HG03457 (cell line): Measurements from ENCODE around the gene CGREF1.
A peak's percentile ranks its signal among the peaks of the same experiment; 100 is the strongest.
"Not testable (repeated sequence)": the region's sequence is repeated elsewhere in the genome, so short reads cannot be mapped to it uniquely, and the experiment has no call there.

Experiments
- ATAC-seq: cut with Tn5 transposase; IDR thresholded peaks from one replicate; pipeline ENCODE4 v1.9.1; 2021; ENCODE audit warnings: moderate number of reproducible peaks; ENCODE audit not compliant: unreplicated experiment

CGREF1 gene

DNA sequence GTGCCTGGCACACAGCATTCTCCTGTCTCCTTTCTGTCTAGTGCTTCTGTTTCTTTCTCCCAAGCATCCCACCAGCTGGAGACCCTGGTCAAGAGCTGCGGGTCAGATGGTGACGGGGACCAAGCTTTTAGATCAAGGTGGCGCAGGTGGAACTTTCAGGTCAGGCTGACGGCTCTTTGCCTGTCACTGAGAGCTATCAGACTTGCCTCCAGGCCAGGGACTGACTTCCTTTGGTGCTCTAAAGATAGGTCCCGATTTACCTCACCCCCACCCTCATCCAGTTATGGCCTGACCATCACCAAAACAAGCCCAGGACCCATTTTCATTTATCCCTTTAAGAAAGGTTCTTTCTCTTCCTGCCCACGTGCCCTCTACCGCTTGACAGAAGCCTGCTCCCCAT is 41.7 kb downstream of the CGREF1 start:
- ATAC-seq = no peak

DNA sequence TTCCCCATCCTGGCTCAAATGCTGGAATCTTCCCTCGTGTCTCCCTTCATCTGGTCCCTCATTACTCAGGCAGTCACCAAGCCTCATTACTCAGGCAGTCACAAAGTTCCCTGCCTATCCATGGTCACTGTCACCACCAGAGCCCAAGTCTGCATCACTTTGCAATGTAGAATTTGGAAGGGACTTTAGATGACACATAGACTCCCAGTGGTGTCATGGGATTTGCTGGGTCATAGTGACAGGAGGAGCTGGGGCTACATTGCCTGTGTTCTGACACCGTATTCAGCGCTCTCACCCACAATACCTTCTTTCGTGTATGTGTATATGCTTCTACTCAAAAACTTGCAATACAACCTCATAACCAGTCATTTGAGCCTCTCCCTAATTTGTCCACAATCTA is 42.6 kb downstream of the CGREF1 start:
- no peak for ATAC-seq

DNA sequence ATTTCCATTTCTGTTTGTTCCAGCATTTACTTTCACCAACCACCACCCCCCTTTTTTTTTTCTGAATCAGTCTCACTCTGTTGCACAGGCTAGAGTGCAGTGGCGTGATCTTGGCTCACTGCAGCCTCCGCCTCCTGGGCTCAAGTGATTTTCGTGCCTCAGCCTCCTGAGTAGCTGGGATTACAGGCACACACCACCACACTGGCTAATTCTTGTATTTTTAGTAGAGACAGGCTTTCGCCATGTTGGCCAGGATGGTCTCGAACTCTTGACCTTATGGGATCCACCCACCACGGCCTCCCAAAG is 43.4 kb downstream of the CGREF1 start:
- not testable (repeated sequence) for ATAC-seq

DNA sequence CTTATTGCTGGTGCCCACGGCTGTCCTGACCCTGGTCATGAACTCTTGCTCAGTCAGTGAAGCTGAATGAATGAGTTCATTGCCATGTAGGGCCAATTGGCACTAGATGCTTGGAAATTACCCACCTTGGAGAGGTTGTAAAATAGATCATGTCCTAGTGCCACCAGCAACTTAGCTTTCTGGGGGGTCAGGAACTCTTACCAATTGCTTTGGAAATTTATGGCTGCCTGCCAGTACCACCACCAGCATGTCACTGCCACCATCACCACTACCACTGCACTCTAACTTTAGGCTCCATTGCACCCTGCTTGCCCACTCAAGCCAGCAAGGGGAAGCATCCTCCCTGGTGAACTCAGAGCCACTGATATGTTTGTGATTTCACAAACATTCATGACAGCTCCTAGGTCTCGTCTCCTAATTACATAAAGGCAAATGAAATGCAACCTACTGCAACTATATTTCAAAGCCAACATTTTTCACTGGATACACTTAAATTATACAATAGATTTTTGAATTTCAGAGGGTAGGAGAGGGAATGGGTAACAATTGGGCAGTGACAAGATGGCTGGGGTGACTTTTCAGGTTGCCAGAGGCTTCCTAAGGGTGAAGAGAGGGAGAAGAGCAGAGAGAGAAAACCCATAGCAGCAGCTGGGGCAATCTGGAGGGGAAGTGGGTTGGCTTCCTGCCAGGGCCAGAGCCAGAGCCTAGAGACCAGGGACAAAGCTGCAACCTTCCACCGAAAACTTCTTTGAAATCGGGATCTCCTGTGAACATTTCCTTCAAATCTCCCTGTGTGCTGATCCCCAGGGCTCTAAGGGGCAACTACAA is 44.0 kb downstream of the CGREF1 start:
- ATAC-seq = no peak

DNA sequence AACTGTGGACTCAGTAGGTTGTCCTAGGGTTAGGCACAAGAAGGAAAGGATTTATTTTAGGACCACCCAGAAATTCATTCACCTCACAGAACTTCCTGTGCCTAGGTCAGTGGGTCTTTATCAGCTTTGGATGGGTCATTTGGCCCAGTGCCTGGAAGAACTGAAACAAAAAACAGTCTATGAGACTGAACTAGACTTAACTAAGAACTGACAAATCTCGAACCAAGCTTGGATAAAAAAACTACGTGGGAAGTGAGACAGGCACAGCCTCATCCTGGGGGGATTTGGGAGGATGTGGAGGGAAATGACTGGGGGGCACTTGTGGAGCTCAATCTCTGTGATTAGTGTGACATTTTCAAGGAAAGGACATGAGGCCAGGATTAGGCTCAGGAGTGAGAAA is 45.1 kb downstream of the CGREF1 start:
- ATAC-seq = no peak

DNA sequence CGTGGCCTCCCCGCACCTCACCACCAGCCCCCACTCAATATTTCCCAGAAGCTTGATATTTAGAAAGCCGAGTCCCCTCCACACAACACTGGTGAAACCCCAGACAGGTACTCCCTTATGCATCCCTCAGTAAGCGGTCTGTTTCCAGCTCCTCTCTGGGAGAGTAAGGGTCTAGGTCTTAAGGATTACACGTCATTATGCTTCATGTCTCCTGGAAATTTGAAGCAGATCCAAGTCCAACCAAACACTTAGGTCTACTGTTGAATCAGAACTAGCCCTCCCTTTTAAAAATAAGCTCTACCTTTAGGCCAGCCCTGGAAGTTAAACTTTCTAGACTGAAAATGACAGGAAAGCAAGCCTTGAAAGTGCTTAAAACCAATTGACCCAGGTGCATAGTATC is 46.0 kb downstream of the CGREF1 start:
- ATAC-seq = no peak

DNA sequence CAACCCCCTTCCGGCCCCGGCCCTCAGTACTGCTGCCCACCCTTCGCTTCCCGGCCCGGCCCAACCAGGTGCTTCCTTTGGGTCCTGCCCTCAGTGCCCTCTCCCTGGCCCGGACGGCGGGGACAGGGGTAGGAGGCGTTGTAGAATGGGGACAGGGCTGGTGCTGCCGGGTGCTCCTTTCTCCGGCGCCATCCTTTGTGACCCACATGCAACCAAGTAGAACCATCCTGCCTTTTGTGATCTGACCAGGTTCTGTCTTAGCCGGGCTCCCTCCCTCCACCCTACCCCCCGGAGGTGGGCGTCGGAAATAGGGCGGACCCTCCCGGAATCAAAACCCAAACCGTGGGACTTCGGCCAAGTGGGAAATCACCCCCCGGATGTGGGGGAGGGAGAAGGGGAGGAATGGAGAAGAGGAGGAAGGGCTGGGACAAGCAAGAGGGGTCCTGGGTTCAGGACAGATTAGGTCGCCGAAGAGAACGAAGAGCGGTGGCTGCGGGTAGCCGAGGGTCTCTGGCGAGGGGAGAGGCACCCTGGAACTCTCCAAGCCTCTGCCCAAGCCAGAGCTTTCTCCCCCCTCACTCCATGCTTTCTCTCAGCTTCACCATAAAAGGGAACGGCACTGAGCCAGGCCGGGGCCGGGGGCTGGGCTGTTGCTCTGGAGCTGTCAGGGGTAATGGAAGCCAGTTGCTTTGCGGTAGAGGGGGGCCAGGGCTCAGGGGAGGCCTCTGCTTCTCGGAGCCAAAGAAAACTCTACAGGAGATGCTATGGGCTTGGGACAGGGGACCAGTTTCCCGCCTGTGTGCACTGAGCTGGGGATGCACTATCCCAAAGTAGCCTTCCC is 46.7 kb downstream of the CGREF1 start:
- peak; percentile 2 for ATAC-seq

DNA sequence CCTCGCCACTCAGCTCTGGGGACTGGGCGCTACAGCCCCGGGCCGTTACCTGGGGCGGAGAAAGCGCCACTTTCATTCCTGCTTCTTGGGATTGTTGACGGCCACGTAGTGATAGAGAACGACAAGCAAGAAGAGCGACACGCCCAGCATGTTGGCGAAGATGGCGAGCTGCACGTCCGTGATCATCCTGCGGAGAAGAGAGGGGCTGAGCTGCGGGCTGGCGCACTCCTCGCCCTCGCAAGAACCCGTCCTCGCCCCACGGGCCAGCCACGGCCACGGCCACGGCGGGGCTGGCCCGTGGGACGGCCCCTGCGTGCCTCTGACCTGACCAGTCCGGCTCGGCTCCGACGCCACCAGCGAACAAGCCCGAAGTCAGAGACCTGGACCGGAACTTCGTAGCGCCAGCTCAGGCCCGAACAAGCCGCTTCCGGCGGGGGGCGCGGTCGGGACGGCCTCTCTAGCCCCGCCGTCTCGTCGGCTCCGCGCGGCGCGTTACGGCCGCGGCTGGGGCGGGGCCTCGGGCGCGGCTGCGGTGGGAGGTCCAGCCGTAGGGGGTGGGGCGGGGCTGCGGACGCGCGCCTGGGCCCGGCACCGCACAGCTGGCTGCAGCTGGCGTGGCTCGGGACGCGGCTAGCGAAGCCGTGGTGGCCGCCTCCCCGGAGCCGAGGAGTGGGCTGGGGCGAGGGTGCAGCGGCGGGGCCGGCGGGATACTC is 47.5 kb downstream of the CGREF1 start, which contains the start of gene OST4:
Gene OST4 (minus strand): TSS at position 378 of the 713 bp plus-strand sequence.
- ATAC-seq = peak; percentile 69

DNA sequence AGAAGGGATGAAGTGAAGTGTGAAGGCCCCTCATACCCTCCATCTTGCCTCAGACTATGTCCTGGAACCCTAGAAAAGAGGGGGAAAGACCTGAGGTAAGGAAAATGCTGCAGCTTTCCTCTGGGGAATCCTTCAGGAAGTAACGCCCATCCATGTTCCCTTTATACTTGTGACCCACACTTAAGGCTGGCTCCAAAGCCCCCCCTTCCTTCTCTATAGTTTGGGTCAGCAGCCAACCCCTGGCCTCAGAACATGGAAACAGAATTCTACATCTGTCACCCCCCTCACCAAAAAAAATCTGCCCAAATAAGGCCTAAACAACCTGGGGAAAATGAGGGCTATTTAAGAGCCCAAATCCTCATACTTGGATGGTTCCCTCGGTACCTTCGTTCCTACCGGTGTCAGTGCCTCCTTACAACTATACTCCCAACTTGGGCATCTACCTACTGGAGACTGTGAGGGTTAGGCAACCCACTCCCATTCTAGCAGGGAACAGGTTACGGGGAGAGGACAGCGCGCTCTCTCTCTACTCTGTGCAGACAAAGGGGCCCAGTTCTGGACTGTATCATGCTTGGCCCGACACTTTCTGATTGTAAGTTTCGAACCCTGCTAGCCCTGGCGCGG is 48.2 kb downstream of the CGREF1 start:
- ATAC-seq = no peak

DNA sequence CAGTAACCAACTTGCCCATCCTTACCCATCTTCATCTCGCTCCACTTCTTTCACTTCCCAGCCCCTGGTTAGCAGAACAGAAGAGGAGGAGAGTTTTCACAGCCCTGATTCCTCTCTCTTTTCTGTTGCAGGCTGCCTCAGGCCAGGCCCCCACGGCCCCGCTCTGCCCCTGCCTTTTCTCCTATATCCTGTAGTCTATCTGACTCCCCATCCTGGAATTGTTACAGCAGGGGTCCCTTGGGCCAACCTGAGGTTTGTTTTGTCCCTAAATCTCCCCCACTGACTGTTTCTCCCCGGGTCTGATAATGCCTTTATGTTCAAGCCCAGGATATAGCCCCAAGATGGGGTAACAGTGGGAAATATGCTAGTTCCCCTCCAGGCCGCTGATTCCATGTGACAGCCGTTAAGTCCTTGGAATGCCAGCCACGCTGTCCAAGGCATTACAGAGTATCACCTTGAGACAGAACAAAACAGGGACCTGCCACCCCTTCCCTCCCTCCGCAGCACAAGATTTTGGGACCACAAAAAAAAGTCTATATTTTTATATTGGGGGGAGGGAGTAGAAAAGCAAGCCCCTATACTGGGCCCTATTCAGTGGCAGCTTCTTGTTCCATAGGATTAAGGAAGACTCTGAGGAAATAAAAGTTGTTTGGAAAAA is 48.8 kb downstream of the CGREF1 start:
- no peak for ATAC-seq

DNA sequence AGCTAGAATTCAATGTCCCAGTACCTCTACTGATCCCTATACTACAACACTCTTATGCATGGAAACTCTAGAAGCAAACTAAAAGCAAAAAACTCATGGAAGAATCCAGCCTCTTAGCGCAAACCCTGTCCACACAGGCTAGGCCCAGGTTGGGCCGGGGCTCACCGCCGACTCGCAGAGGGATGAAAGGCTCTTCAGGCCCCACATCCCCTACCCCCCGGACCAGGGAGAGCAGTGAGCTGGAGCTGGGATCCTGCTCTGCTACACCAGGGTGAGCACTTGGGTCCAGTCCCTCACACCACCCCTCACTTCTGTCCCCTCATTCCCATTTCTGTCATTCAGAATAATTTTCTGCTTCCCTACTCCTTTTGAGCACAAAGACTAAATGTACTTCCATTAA is 49.5 kb downstream of the CGREF1 start:
- no peak for ATAC-seq

DNA sequence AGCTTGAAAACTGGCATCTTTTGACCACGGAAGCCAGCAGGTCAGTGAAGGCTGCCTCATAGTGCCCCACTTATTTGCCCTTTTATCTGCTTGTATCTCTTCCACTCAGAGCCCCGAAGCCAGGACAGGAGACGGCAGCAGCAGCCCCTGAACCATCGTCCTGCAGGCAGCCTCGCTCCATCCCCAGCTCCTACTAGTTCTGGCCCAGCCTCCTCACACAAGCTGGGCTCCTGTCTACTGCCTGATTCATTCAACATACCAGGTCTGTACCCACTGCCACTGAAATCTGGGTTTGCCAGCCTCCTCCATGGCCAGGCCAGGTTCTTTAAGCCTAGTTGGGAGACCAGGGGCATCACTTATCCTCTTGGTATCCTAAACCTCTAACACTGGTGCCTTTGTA is 51.5 kb downstream of the CGREF1 start:
- no peak for ATAC-seq

DNA sequence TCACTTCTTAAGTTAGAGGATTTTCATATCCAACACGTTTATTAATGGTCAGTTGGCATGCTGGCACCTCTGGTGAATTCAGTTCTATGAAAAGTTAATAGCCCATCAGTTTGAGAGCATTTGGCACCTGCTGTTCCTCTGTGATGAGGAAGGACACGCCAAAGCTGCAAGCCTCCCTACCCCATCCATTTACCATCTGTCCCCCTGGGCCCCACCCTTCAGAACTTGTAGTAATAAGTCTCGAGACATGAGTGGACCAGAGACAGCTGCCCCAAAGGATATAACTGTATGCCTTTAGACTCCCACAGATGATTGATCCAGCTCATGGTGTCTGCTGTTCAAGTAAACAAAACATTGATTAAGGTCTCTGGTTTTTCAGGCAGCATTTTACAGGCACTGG is 53.8 kb downstream of the CGREF1 start:
- ATAC-seq = no peak

DNA sequence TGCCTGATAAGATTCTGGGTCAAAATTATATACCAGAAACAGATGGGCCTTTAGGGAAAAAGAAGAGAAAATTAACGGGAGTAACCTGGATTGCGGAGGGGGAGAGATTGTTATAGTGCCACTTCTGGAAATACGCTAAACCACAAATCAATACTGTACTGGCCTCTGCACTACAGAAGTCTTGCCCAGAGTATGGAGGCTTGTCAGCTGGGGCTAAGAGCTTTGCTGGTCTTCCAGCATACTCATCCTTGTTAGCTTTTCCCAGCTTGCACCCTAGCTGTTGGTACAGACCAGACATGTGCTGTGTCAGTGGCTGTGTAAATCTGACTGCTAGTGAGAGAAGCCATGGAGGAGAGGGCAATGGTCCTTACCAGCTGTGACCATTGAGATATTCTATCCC is 58.6 kb downstream of the CGREF1 start:
- ATAC-seq = no peak

DNA sequence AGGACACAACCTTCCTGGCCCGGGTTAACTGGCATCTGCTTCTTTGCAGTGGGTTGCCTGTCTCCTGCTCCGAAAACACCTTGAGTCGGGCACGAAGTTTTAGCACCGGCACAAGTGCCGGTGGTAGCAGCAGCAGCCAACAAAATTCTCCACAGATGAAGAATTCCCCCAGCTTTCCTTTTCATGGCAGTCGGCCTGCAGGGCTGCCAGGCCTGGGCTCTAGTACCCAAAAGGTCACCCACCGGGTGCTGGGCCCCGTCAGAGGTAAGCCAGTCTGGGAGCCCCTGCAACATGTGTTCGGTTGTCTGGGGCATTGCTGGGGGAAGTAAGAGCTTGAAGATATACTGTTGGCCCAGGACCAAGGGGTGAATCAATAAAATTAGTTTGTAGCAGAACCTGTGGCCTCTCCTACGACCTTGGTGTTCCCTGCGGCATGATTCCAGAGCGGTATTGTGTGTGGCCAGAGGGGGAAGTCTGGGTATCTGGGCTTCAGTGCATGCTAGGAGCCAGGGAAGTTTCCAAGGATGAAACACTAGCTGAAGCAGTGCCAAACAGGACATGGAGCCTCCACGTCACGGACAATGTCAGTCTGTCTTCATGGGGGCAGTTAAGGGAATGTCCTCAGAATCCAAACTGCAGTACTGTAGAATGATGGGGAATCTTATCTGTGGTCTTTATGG is 59.6 kb downstream of the CGREF1 start:
- no peak for ATAC-seq

DNA sequence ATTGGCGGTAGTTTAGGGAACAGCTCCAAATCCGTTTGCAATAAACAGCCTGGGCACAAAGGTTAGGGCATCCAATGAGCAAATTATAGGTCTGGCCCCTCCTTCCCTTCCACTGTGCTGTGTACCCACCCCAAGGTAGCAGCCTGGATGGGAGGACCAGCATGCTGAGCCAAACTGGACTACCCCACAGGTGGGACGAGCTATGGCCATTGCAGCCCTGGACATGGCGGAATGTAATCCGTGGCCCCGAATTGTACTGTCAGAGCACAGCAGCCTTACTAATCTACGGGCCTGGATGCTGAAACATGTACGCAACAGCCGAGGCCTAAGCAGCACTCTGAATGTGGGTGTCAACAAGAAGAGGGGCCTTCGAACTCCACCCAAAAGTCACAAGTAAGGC is 60.7 kb downstream of the CGREF1 start:
- no peak for ATAC-seq

DNA sequence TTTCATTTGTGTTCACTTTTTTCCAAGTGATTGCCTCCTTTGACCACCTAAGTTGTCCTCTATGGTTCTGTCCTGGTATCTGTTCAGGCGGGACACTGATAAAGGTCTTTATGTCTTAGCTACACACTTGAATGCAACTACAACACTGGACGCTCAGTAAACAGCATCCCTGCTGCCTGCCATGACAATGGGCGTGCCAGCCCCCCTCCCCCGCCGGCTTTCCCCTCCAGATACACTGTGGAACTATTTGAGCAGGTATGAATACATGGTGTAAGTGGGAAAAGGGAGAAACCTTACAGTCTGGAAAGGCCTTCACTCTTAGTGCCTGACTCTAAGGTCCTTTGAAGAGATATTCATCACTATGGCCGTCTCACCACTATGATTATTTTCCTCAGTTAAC is 61.7 kb downstream of the CGREF1 start:
- ATAC-seq = no peak

DNA sequence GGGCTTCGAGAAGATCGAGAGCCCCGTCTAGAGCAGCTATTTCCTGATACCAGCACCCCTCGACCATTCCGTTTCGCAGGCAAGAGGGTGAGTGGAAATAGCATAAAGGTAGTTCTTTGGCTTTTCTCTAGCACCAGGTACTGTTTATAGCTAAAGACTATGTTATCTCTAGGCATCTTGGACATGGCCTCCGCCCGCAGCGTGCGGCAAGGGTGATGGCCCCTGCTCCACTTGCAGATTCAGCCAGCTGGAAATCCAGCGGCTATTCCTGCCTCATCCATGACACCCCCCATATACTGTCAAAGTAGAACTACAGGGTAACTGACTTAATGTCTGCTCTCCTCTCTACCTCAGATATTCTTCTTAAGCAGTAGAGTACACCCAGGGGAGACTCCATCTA is 64.2 kb downstream of the CGREF1 start:
- no peak for ATAC-seq

DNA sequence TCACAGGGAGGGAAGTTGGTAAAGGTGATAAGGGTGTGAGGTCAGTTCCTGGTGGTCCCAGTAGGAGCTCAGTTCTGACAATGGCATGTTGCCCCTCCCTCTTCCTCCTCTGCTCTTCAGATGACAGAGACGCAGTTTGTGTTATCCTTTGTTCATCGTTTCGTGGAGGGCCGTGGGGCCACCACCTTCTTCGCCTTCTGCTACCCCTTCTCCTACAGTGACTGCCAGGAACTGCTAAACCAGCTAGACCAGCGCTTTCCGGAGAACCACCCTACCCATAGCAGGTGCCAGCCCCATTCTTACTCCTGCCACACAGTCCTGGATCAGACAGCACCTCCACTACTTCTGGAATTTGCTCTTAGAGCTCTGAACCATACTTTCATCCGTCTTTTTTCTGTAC is 65.2 kb downstream of the CGREF1 start:
- ATAC-seq = no peak

DNA sequence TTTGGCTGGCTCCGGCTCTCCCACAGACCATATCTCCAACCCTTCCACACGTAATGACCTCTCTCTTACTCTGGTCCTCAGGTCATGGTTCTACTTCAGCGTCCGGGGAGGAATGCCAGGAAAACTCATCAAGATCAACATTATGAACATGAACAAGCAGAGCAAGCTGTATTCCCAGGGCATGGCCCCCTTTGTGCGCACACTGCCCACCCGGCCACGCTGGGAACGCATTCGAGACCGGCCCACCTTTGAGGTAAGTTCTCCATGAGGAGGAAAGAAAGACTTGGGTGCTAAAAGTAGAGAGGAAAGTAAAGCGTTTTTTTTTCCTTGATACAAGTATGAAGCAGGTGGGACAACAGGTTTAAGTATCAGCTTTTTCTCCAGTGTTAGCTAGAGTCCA is 65.6 kb downstream of the CGREF1 start:
- ATAC-seq = no peak
